ENCODE data around the gene KCNG2. TPM values are rescaled to one million over a fixed set of nuclear protein-coding genes. Genes with fewer than 3 reads are reported as not detected.

The KCNG2 gene
- total RNA-seq, 1 donor from 2014 or later, result not detected

- no peaks in the 10 kb centered on the region for H3K9me3 Mint-ChIP-seq (ENCODE audit: low read depth)
- no peak overlapping the region for H3K4me3 Mint-ChIP-seq (ENCODE audit: unreplicated experiment)
- no peaks in the 10 kb centered on the region for H3K36me3 Mint-ChIP-seq (ENCODE audit: low read depth)
- no peak for DNase-seq (ENCODE audit: low spot score)
- no peak overlapping the region for H3K27ac Mint-ChIP-seq (ENCODE audit: unreplicated experiment)
- TF ChIP-seq CTCF (IDR thresholded peaks at IDR 0.05), result no peak
- peaks cover 12% of the 10 kb centered on the region for H3K4me1 Mint-ChIP-seq (ENCODE audit: low read depth)
- H3K27me3 Mint-ChIP-seq (ENCODE audit: low read depth), result peaks cover 12% of the 10 kb centered on the region
Measured at GRCh38 chr18:79852561-79853302, 55.0 kb downstream of the KCNG2 start.

- H3K9me3 Mint-ChIP-seq (ENCODE audit: low read depth), result no peaks in the 10 kb centered on the region
- H3K27ac Mint-ChIP-seq (ENCODE audit: unreplicated experiment), result no peak overlapping the region
- H3K4me3 Mint-ChIP-seq (ENCODE audit: unreplicated experiment), result no peak overlapping the region
- H3K36me3 Mint-ChIP-seq (ENCODE audit: low read depth), result no peaks in the 10 kb centered on the region
- H3K27me3 Mint-ChIP-seq (ENCODE audit: low read depth), result peaks cover 14% of the 10 kb centered on the region
- DNase-seq (ENCODE audit: low spot score), result no peak
- TF ChIP-seq CTCF (IDR thresholded peaks at IDR 0.05), result no peak
- H3K4me1 Mint-ChIP-seq (ENCODE audit: low read depth), result peaks cover 12% of the 10 kb centered on the region
Measured at GRCh38 chr18:79853303-79853992, 55.7 kb downstream of the KCNG2 start.

GRCh38 chr18:79853993-79854364 lies 56.2 kb downstream of the KCNG2 start:
- H3K4me3 Mint-ChIP-seq (ENCODE audit: unreplicated experiment), result no peak overlapping the region
- peaks cover 12% of the 10 kb centered on the region for H3K4me1 Mint-ChIP-seq (ENCODE audit: low read depth)
- TF ChIP-seq CTCF (IDR thresholded peaks at IDR 0.05), result no peak
- H3K27ac Mint-ChIP-seq (ENCODE audit: unreplicated experiment), result no peak overlapping the region
- H3K9me3 Mint-ChIP-seq (ENCODE audit: low read depth), result no peaks in the 10 kb centered on the region
- H3K36me3 Mint-ChIP-seq (ENCODE audit: low read depth), result no peaks in the 10 kb centered on the region
- peaks cover 16% of the 10 kb centered on the region for H3K27me3 Mint-ChIP-seq (ENCODE audit: low read depth)
- no peak for DNase-seq (ENCODE audit: low spot score)

- Mint-ChIP-seq H3K36me3 (ENCODE audit: low read depth) (no peaks in the 10 kb centered on the region), H3K4me3 (ENCODE audit: unreplicated experiment) (no peak overlapping the region), H3K27ac (ENCODE audit: unreplicated experiment) (no peak overlapping the region), H3K4me1 (ENCODE audit: low read depth) (peaks cover 12% of the 10 kb centered on the region), H3K27me3 (ENCODE audit: low read depth) (peaks cover 21% of the 10 kb centered on the region), H3K9me3 (ENCODE audit: low read depth) (no peaks in the 10 kb centered on the region)
- no peak for TF ChIP-seq CTCF (IDR thresholded peaks at IDR 0.05)
- DNase-seq (ENCODE audit: low spot score), result no peak
Measured at GRCh38 chr18:79855147-79855933, 57.6 kb downstream of the KCNG2 start.

Data from chondrocyte (in vitro differentiated cells).